SK-N-MC (cell line): Measurements from ENCODE around the gene AHDC1.

Experiments used
- DNase-seq: peaks from one replicate; pipeline ENCODE4 v3.0.0-alpha.2; 2011; ENCODE audit warnings: low read depth, low spot score
- H3K27ac ChIP-seq: fragments of 200-600 bp; sonication (generic); 2 replicates; pipeline ENCODE4 v1.5.1; 2016; ENCODE audit warnings: mixed run types
- H3K36me3 ChIP-seq: fragments of 200-600 bp; sonication (generic); 2 replicates; pipeline ENCODE4 v1.6.1; 2017; ENCODE audit warnings: antibody characterized with exemption, low read length, mixed read lengths; ENCODE audit not compliant: insufficient read depth
- H3K4me3 ChIP-seq: fragments of 200-600 bp; sonication (generic); 2 replicates; pipeline ENCODE4 v1.5.1; 2016
- H3K9ac ChIP-seq: fragments of 200-600 bp; sonication (generic); 2 replicates; pipeline ENCODE4 v1.8.0; 2017; ENCODE audit warnings: mixed run types, mixed read lengths; ENCODE audit not compliant: insufficient read length
- H3K9me3 ChIP-seq: fragments of 200-600 bp; sonication (generic); 2 replicates; pipeline ENCODE4 v1.6.1; 2017; ENCODE audit warnings: low read depth, mild to moderate bottlenecking, antibody characterized with exemption, low read length, moderate library complexity, mixed read lengths
- EZH2 ChIP-seq: fragments of 200-600 bp; sonication (generic); IDR thresholded peaks from one replicate; pipeline ENCODE4 v1.6.1; 2017; ENCODE audit warnings: antibody characterized with exemption
- FOXP2 ChIP-seq: optimal IDR thresholded peaks from 2 replicates; pipeline ENCODE3; 2011; ENCODE audit warnings: mild to moderate bottlenecking, moderate library complexity; ENCODE audit not compliant: insufficient read depth; ENCODE audit errors: extremely low read length, control extremely low read depth
- POLR2AphosphoS5 ChIP-seq: IDR thresholded peaks from 2 replicates; pipeline ENCODE4 v1.6.1; 2012; ENCODE audit warnings: mild to moderate bottlenecking, low read depth, low read length, borderline replicate concordance

Gene AHDC1

GRCh38 chr1:27618341-27619082 lies 14.6 kb upstream of the AHDC1 start:
- no peaks in the 10 kb centered on the region for H3K36me3 ChIP-seq
- no peak for DNase-seq
- H3K9ac ChIP-seq = no peak overlapping the region
- no peak overlapping the region for H3K4me3 ChIP-seq
- no peak overlapping the region for H3K27ac ChIP-seq
- TF ChIP-seq FOXP2 (no peak), POLR2AphosphoS5 (no peak), EZH2 (no peak)
- no peaks in the 10 kb centered on the region for H3K9me3 ChIP-seq

DNA sequence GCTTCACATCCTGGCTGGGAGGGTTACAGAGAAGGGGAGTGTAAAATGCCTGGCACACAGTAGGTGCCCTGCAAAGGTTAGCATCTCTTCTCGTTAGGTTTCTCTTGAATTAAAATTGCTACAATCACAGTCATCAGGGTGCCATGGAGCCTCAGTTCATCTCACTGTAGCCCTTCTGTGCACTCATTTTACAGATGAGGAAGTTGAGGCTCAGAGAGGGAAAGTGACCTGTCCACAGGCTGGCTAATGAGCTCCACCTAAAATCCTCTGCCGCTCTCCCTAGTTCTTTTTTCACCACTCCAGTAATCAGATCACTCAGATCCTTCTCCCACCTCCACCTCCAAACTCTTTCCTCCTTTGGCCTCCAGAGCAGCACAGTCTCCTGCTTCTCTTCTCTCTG lies 13.5 kb upstream of the AHDC1 start:
- H3K27ac ChIP-seq = no peak overlapping the region
- H3K4me3 ChIP-seq = no peak overlapping the region
- no peak overlapping the region for H3K9ac ChIP-seq
- TF ChIP-seq EZH2 = no peak
- no peak for TF ChIP-seq POLR2AphosphoS5
- DNase-seq = no peak
- H3K9me3 ChIP-seq = no peaks in the 10 kb centered on the region
- H3K36me3 ChIP-seq = no peaks in the 10 kb centered on the region

- no peak for TF ChIP-seq EZH2
- no peak for TF ChIP-seq POLR2AphosphoS5
- no peak for TF ChIP-seq FOXP2
- Histone ChIP-seq H3K36me3 (no peaks in the 10 kb centered on the region), H3K27ac (no peak overlapping the region), H3K9me3 (no peaks in the 10 kb centered on the region), H3K4me3 (no peak overlapping the region), H3K9ac (no peak overlapping the region)
- DNase-seq = no peak
Observed at GRCh38 chr1:27616441-27616840, 12.5 kb upstream of the AHDC1 start.

DNA sequence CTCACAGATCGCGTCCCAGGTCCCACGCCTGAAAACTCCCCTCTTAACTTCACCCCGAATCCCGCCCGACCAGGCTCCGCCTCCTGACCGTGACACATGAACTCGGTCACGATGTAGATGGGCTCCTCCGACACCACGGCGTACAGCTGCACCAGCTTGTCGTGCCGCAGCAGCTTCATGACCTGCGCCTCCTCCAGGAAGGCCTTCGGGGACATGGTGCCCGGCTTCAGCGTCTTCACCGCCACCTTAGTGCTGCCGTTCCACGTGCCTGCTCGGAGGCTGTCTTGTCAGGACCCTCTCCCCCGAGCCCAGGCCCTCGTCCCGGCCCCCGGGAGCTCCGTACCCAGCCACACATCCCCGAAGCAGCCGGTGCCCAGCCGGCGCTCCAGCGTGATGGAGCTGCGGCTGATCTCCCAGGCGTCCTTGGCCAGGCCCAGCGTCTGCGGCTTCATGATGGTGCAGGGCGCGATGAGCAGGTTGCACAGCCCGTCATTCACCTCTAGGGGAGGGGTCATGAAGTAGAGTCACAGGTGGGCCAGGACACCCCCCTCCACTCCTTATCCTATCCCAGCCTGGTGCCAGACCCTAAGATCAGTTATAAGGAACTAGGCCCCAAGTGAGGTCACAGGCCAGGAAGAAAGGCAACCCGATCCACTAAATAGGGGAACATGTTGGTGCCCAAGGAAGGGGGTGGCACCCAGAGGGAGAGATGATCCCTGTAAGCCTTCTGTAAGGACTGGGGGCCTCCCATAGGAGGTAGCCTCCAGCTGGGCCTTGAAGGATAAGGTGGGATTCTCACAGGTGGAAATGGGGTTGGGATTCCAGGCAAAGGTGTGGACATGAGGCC lies 11.6 kb upstream of the AHDC1 start:
- H3K4me3 ChIP-seq = no peak overlapping the region
- DNase-seq = no peak
- TF ChIP-seq EZH2 = no peak
- TF ChIP-seq POLR2AphosphoS5 = no peak
- no peak for TF ChIP-seq FOXP2
- no peak overlapping the region for H3K9ac ChIP-seq
- H3K36me3 ChIP-seq = no peaks in the 10 kb centered on the region
- no peak overlapping the region for H3K27ac ChIP-seq
- H3K9me3 ChIP-seq = no peaks in the 10 kb centered on the region

DNA sequence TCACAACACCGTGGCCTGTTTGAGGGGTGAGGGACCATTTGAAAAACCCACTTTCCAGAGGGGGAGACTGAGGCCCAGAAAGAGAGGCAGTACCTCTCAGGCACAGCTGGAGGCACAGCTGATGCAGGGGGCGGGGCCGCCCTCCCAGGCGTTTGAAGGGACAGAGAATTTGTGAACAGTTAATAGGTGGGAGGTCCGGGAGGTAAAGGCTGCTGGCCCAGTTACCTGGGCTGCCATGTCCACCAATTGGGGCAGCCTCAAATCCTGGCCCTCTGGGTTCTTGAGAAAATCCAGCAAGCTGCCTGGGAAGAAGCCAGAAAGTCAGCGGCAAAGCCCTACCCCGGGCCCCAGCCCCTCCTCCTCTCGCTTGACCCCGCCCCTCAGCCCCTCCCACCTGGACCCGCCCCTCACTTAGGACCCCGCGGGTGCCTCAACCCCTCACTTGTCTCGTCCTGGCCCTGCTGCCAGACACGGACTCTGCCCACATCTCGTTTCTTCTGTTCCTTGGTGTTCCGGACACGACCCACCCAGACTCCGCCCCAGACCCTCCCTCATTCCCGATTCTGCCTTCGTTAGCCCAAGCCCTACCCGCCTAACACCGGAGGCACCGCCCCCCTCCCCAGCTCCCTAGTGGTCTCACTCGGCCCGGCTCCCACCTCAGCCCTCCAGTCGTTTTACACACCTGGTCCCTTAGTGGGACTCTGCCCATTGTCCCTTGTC lies 10.8 kb upstream of the AHDC1 start:
- no peak for DNase-seq
- Histone ChIP-seq H3K36me3 (no peaks in the 10 kb centered on the region), H3K27ac (no peak overlapping the region), H3K4me3 (no peak overlapping the region), H3K9ac (no peak overlapping the region), H3K9me3 (no peaks in the 10 kb centered on the region)
- no peak for TF ChIP-seq FOXP2
- TF ChIP-seq POLR2AphosphoS5 = no peak
- TF ChIP-seq EZH2 = no peak

DNA sequence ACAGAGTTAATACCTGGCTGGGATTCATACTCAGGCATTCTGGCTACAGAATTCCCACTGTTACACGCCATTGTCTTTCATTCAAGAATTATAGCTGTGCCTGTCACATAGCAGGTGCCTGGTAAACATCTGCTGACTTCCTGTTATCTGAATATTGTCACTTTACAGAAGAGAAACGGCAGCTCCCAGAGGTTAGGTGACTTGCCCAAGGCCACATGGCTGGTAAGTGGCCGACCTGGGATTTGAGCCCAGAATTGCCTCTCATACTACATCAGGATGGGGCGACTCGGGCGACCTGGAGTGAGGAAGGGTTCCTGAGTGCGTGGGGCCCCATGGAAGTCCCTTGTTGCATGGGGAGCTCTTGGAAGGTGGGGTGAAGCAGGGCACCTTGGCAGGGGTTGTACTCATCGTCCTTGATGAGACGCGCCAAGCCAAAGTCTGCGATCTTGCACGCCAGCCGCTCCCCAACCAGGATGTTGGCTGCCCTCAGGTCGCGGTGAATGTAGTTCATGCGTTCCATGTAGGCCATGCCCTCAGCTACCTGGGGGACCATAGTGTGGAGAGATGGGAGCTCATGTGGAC lies 10.2 kb upstream of the AHDC1 start:
- Histone ChIP-seq H3K9ac (no peak overlapping the region), H3K27ac (no peak overlapping the region), H3K4me3 (no peak overlapping the region), H3K9me3 (no peaks in the 10 kb centered on the region), H3K36me3 (no peaks in the 10 kb centered on the region)
- TF ChIP-seq EZH2 (no peak), FOXP2 (no peak), POLR2AphosphoS5 (no peak)
- no peak for DNase-seq

DNA sequence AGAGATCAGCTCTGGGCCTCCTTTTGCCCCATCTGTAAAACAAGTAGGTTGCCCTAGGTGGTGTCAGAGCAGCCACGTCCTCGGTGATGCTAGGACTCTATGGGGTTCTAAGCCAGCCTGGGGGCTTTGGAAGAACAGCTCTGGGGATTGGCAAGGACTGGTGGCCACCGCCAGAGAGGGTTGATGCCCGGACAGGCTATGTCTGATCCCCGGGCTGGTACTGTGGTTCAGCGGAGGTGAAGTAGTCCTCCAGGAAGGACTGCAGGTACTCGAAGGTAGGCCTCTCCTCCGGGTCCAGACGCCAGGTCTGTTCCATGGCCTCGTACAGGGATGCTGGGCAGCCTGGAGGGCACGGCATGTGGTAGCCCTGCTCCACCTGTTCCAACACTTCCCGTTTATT lies 8.8 kb upstream of the AHDC1 start:
- H3K9ac ChIP-seq = no peak overlapping the region
- no peak overlapping the region for H3K27ac ChIP-seq
- DNase-seq = no peak
- TF ChIP-seq FOXP2 = no peak
- TF ChIP-seq EZH2 = no peak
- no peak for TF ChIP-seq POLR2AphosphoS5
- no peaks in the 10 kb centered on the region for H3K36me3 ChIP-seq
- H3K9me3 ChIP-seq = no peaks in the 10 kb centered on the region
- no peak overlapping the region for H3K4me3 ChIP-seq

DNA sequence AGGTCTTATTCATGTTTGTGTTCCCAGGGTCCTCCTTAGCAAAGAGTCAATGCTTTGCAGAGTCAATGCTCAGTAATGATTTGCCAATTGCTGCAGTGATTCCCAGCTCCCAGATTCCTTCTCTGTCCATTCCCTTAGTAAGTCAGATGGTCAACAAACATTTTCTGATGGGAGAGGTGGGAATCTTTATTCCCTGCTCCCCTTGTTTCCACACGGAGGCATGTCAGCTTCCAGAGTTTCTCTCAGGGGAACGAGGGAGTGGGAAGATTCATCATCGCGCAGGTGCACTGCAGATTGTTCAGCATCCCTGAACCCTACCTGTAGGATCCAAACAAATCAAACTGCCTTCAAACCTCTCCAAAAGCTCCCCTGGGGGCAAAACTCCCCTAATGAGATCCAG lies 7.5 kb upstream of the AHDC1 start:
- no peaks in the 10 kb centered on the region for H3K36me3 ChIP-seq
- H3K4me3 ChIP-seq = no peak overlapping the region
- no peak overlapping the region for H3K27ac ChIP-seq
- H3K9ac ChIP-seq = no peak overlapping the region
- H3K9me3 ChIP-seq = no peaks in the 10 kb centered on the region
- TF ChIP-seq EZH2 = no peak
- TF ChIP-seq FOXP2 = no peak
- no peak for TF ChIP-seq POLR2AphosphoS5
- DNase-seq = no peak
